ENCODE measurements around the gene IST1. TPM values are rescaled to one million over a fixed set of nuclear protein-coding genes. Genes with fewer than 3 reads are reported as not detected.

IST1 gene
- total RNA-seq, 1 experiment from 2014 or later, result 331 TPM

DNA sequence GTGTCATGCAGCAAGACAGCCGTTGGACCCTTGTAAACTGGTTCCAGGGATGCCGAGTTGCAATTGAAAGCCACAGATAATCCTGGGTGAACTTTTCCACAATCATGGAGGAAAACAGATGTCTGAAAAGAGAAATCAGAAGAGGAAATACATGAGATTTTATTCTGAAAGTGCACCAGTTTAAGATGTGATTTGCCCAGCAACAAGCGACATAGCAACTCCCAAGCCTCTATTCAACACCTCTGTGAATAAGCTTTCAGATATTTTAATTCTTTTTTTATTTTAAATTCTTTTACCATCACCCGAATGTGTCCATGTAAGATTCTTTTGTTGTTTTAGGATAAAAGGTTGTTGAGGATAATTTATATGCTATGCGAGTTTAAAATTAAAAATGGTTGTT, 58.8 kb downstream of the IST1 start:
- Histone ChIP-seq H3K4me3 (ENCODE audit: low read depth, low read length) (no peak overlapping the region), H3K27me3 (replicated peaks; ENCODE audit: control insufficient read depth, insufficient read depth, low read length) (no peaks in the 10 kb centered on the region; the same call in 1 of the 2 replicates), H3K9me3 (no peaks in the 10 kb centered on the region), H3K36me3 (ENCODE audit: control insufficient read depth, insufficient read depth, low read length) (no peaks in the 10 kb centered on the region), H3K4me1 (no peaks in the 10 kb centered on the region)
- Mint-ChIP-seq H3K4me1 (ENCODE audit: low read depth, unreplicated experiment) (no peaks in the 10 kb centered on the region), H3K27me3 (ENCODE audit: insufficient read depth, unreplicated experiment) (no peaks in the 10 kb centered on the region), H3K4me3 (ENCODE audit: unreplicated experiment) (no peak overlapping the region), H3K9me3 (ENCODE audit: unreplicated experiment) (no peaks in the 10 kb centered on the region), H3K36me3 (ENCODE audit: insufficient read depth, unreplicated experiment) (no peaks in the 10 kb centered on the region), H3K27ac (ENCODE audit: unreplicated experiment) (no peak overlapping the region)
- CTCF ChIA-PET, result no interaction called here
- DNase-seq, result no peak
- BruUV-seq (replicated peaks), result no TSS peak
- POLR2A ChIA-PET, result no interaction called here
- intact Hi-C loops (cut with micrococcal nuclease; ENCODE audit: unreplicated experiment), result no loop called here
- TF ChIP-seq, protein P1, sequence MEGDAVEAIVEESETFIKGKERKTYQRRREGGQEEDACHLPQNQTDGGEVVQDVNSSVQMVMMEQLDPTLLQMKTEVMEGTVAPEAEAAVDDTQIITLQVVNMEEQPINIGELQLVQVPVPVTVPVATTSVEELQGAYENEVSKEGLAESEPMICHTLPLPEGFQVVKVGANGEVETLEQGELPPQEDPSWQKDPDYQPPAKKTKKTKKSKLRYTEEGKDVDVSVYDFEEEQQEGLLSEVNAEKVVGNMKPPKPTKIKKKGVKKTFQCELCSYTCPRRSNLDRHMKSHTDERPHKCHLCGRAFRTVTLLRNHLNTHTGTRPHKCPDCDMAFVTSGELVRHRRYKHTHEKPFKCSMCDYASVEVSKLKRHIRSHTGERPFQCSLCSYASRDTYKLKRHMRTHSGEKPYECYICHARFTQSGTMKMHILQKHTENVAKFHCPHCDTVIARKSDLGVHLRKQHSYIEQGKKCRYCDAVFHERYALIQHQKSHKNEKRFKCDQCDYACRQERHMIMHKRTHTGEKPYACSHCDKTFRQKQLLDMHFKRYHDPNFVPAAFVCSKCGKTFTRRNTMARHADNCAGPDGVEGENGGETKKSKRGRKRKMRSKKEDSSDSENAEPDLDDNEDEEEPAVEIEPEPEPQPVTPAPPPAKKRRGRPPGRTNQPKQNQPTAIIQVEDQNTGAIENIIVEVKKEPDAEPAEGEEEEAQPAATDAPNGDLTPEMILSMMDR (IDR thresholded peaks at IDR 0.05; ENCODE audit: insufficient read depth in 1 of 2, low read depth in 1 of 2, low read length in 1 of 2, severe bottlenecking in 1 of 2, unreplicated experiment in 1 of 2), result no peak

DNA sequence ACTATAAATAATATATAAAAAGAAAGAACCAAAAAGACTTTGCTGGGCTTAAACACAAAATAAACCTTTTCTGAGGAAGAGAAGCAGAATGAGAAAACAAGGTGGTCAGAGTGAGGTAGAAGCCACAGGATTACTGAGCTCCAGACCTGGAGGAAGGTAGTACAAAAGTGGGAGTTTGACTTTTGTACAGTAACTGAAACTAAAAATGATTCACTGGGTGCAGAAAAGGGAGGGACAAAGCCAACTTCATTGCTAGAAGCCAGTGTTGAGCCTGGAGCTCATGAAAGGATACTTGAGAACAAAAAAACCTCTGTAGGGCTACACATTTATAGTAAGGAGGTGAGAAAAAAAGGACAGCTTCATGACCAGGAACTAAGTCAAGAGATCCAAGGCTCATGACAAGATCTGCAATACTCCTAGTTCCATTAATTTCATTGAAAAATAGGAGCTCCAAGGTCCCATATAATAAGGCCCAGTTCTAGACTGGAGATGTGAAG, 59.4 kb downstream of the IST1 start:
- Mint-ChIP-seq H3K9me3 (ENCODE audit: unreplicated experiment) (no peaks in the 10 kb centered on the region), H3K27me3 (ENCODE audit: insufficient read depth, unreplicated experiment) (peaks cover 3% of the 10 kb centered on the region), H3K4me3 (ENCODE audit: unreplicated experiment) (no peak overlapping the region), H3K4me1 (ENCODE audit: low read depth, unreplicated experiment) (peaks cover 6% of the 10 kb centered on the region), H3K36me3 (ENCODE audit: insufficient read depth, unreplicated experiment) (no peaks in the 10 kb centered on the region), H3K27ac (ENCODE audit: unreplicated experiment) (no peak overlapping the region)
- H3K36me3 ChIP-seq (ENCODE audit: control insufficient read depth, insufficient read depth, low read length), result no peaks in the 10 kb centered on the region
- H3K27me3 ChIP-seq (replicated peaks; ENCODE audit: control insufficient read depth, insufficient read depth, low read length), result no peaks in the 10 kb centered on the region; the same call in 1 of the 2 replicates
- H3K9me3 ChIP-seq, result no peaks in the 10 kb centered on the region
- ChIA-PET POLR2A (no interaction called here), CTCF (no interaction called here)
- H3K4me3 ChIP-seq (ENCODE audit: low read depth, low read length), result no peak overlapping the region
- H3K4me1 ChIP-seq, result no peaks in the 10 kb centered on the region
- no peak for DNase-seq
- intact Hi-C loops (cut with micrococcal nuclease; ENCODE audit: unreplicated experiment), result no loop called here
- TF ChIP-seq, protein P1 (IDR thresholded peaks at IDR 0.05; ENCODE audit: insufficient read depth in 1 of 2, low read depth in 1 of 2, low read length in 1 of 2, severe bottlenecking in 1 of 2, unreplicated experiment in 1 of 2), result no peak
- BruUV-seq (replicated peaks), result no TSS peak

DNA sequence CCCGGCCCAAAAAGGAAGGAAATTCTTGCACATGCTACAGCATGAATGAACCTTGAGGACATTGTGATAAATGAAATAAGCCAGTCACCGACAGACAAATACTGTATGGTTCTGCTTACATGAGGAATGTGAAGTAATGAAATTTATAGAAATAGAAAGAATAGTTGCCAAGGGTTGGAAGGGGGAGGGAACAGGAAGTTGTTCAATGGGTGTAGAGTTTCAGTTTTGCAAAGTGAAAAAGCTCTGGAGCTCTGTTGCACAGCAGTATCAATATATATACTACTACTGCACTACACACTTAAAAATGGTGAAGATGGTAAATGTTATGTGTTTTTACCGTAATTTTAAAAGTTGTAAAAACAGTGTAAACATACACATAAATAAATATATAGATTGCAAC, 61.2 kb downstream of the IST1 start:
- CTCF ChIA-PET, result interaction anchor here (0.6 kb wide), 1 partner anchor 24 kb away, joined by 5 read pairs; no protein-coding TSS in a partner anchor
- H3K36me3 Mint-ChIP-seq (ENCODE audit: insufficient read depth, unreplicated experiment), result no peaks in the 10 kb centered on the region
- POLR2A ChIA-PET, result interaction anchor here (0.6 kb wide), 1 partner anchor 148 kb away, joined by 3 read pairs; the partner anchor contains the start of gene AP1G1

More for the DNA sequence above, 61.2 kb downstream of the IST1 start:
- Mint-ChIP-seq H3K27me3 (ENCODE audit: insufficient read depth, unreplicated experiment) (peaks cover 3% of the 10 kb centered on the region), H3K27ac (ENCODE audit: unreplicated experiment) (no peak overlapping the region), H3K4me3 (ENCODE audit: unreplicated experiment) (no peak overlapping the region), H3K9me3 (ENCODE audit: unreplicated experiment) (no peaks in the 10 kb centered on the region), H3K4me1 (ENCODE audit: low read depth, unreplicated experiment) (peaks cover 9% of the 10 kb centered on the region)
- DNase-seq, result no peak
- no peaks in the 10 kb centered on the region for H3K36me3 ChIP-seq (ENCODE audit: control insufficient read depth, insufficient read depth, low read length)
- no TSS peak for BruUV-seq (replicated peaks)
- no peaks in the 10 kb centered on the region for H3K9me3 ChIP-seq
- H3K4me1 ChIP-seq, result no peaks in the 10 kb centered on the region
- intact Hi-C loops (cut with micrococcal nuclease; ENCODE audit: unreplicated experiment), result no loop called here
- no peaks in the 10 kb centered on the region; the same call in 1 of the 2 replicates for H3K27me3 ChIP-seq (replicated peaks; ENCODE audit: control insufficient read depth, insufficient read depth, low read length)
- TF ChIP-seq, protein P1 (IDR thresholded peaks at IDR 0.05; ENCODE audit: insufficient read depth in 1 of 2, low read depth in 1 of 2, low read length in 1 of 2, severe bottlenecking in 1 of 2, unreplicated experiment in 1 of 2), result no peak
- no peak overlapping the region for H3K4me3 ChIP-seq (ENCODE audit: low read depth, low read length)

All from Caco-2 (cell line).